GM12864 (cell line): ENCODE results near the gene ATP1B3.
A peak's percentile ranks its signal among the peaks of the same experiment; 100 is the strongest.

ENCODE experiments used
- DNase-seq: peaks from one replicate; pipeline ENCODE4 v3.0.0-alpha.2; 2011; ENCODE audit warnings: low read depth
- H3K4me3 ChIP-seq: 2 replicates; pipeline ENCODE4 v1.5.1; 2011; ENCODE audit warnings: mild to moderate bottlenecking, low read depth, low read length, control low read depth
- TF ChIP-seq, protein P1 (sequence below): IDR thresholded peaks from 2 replicates; pipeline ENCODE4 v1.5.1; 2011; ENCODE audit warnings: low read depth, mild to moderate bottlenecking, moderate library complexity, low read length, control low read depth, inconsistent platforms; ENCODE audit errors: missing control alignments

The ATP1B3 gene

DNA sequence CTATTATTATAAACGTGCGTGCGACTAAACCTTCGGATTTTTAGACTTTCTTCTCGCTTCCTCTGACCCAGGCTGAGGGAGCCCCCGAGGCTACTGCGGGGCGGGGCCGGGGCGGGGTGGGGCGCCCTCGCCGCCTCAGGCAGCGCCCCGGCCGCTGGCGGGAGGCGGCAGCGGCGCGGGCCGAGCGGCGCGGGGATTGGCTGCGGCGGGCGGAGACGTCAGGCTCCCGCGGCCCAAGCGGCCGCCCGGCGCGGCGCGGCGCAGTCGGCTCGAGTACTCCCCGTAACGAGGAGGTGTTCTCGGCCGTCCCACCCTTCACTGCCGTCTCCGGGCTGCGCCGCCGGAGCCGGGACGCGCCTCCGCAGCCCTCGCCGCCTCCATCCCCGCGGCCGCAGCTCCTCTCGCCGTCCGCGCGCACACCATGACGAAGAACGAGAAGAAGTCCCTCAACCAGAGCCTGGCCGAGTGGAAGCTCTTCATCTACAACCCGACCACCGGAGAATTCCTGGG is at the start of gene ATP1B3:
TSS of gene ATP1B3 (plus strand) at position 263 of the 510 bp plus-strand sequence. CDS start at position 422, 159 bp downstream.
- DNase-seq = peak; percentile 47
- TF ChIP-seq, protein P1, sequence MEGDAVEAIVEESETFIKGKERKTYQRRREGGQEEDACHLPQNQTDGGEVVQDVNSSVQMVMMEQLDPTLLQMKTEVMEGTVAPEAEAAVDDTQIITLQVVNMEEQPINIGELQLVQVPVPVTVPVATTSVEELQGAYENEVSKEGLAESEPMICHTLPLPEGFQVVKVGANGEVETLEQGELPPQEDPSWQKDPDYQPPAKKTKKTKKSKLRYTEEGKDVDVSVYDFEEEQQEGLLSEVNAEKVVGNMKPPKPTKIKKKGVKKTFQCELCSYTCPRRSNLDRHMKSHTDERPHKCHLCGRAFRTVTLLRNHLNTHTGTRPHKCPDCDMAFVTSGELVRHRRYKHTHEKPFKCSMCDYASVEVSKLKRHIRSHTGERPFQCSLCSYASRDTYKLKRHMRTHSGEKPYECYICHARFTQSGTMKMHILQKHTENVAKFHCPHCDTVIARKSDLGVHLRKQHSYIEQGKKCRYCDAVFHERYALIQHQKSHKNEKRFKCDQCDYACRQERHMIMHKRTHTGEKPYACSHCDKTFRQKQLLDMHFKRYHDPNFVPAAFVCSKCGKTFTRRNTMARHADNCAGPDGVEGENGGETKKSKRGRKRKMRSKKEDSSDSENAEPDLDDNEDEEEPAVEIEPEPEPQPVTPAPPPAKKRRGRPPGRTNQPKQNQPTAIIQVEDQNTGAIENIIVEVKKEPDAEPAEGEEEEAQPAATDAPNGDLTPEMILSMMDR = no peak
- H3K4me3 ChIP-seq = peak within 1 kb of the TSS; percentile 69

DNA sequence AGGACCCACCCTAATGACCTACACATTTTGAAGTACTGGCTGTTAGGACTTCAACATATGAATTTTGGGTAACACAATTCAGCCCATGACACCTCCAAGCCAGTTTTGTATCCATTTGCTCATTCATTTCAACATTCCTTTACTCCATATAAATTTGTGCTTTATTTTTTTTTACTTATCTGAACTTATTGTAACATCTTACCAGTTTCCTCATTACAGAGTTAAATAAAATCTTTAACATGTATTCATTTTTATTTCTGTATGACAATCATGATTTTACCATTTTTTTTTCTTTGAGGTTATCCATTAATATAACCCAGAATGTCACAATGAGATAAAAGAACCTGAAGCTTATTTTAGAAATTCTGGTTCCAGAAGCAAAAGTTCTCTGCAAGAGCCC is 48.0 kb upstream of the ATP1B3 start:
- TF ChIP-seq, protein P1 = no peak
- H3K4me3 ChIP-seq = no peak overlapping the region
- DNase-seq = no peak

DNA sequence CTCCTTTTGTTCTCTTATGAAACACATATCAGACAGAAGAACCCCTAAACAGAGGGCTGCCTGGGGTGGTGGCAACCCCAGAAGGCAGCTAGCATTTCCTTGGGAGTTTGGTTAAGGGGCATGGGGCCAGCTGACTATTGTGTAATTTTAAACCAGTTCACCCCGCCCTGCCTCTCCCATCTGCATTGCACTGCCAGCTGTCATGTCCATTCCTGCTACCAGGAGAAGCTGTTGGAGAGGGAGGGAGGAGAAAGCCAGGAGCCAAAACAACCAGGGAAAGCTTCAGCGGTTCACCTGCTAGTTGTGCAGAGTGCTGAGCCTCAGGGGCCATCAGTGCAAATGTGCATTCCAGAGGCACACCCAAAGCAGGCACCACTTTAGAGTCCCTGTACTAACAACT is 47.6 kb upstream of the ATP1B3 start:
- no peak for DNase-seq
- H3K4me3 ChIP-seq = no peak overlapping the region
- TF ChIP-seq, protein P1 = no peak

DNA sequence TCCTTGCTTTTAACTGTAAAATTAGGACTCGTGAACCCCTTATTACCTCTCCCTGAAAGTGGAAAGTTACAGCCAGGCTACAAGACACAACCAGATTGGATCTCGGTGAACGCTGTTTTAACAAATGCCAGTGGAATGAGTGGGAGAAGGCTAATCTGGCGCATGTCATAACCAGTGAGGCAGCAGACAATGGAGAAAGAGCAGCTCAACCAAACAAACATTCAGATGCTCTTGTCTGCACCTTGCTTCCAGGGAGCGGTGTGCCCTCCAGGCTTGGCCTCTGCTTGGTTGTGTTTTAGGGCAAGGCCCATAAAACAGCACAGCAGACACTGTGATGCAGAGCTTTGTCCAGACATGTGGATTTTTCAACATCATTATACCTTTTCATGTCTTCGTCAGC is 45.9 kb upstream of the ATP1B3 start:
- DNase-seq = no peak
- H3K4me3 ChIP-seq = no peak overlapping the region
- TF ChIP-seq, protein P1 = no peak

DNA sequence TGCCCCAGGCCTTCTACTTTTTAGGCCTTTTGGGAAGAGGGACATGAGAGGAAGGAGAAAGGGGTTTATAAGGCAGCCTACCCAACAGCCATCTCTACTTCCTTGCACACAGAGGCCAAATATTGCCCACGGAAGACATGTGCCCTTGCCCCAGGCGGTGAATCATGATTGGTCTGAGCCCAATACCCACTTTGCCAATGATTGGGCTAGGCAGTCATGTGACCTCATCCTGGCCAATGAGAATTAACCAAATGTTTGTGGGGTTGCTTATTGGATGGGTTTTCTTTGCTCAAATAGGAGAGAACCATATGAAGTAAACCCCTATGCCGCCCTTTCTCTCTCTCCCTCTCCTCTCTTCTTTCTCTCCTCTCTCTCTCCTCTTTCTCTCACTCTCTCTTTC is 42.2 kb upstream of the ATP1B3 start:
- TF ChIP-seq, protein P1 = no peak
- no peak for DNase-seq
- no peak overlapping the region for H3K4me3 ChIP-seq

DNA sequence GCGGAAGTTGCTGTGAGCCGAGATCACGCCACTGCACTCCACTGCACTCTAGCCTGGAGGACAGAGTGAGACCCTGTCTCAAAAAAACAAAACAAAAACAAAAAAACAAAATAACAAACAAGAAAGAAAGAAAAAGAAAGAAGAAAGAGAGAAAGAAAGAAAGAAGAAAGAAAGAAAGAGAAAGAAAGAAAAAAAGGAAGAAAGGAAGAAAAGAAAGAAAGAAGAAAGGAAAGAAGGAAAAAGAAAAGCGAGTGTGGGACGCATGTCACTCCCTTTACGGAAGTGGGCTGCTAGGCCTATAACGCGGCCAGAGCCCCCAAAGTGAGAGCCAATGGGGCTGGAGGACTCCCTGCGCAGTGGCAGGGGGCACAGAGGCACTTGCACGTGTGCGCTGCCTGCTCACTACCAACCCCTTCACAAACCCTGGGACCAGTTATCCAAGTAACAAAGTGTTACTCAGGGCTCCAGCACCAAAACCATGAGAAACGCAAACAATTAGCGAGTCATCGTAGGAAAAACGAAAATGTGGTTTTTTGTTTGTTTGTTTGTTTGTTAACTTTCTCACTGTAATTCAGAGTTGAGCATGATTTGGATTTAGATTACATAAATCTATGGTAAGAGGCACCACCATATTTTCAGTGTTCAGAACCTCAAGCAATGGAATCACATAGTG is 40.8 kb upstream of the ATP1B3 start:
- no peak overlapping the region for H3K4me3 ChIP-seq
- TF ChIP-seq, protein P1 = no peak
- no peak for DNase-seq

DNA sequence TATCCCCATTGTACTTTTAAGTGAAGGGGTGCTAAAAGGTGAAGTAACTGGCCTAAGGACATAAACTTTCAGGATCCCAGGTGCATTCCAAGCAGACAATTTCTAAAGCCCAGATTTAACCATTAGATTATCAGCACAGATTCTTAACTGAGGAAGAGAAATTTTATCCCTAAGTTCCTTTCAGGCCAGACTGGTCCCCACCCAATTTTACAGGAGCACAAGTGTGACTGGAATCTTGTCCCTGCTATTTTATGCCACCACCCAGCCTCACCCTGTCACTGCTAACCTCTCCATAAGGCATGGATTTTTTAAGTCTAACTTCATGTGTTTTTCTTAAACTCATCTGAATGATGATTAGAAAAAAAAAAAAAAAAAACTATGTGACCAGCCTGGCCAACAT is 37.1 kb upstream of the ATP1B3 start:
- no peak overlapping the region for H3K4me3 ChIP-seq
- no peak for DNase-seq
- TF ChIP-seq, protein P1 = no peak
